ENCODE data around the gene OBSCN.

The OBSCN gene

GRCh38 chr1:228374711-228375577 is 167.1 kb downstream of the OBSCN start:
- no peak for DNase-seq

- DNase-seq = no peak
These were observed 167.9 kb downstream of the OBSCN start for GRCh38 chr1:228375578-228376261.

GRCh38 chr1:228376262-228376628 is 168.4 kb downstream of the OBSCN start:
- DNase-seq = no peak

GRCh38 chr1:228376651-228377631 is 169.1 kb downstream of the OBSCN start:
- DNase-seq = no peak

- DNase-seq = no peak
These were observed 169.8 kb downstream of the OBSCN start for GRCh38 chr1:228377664-228378089.

- DNase-seq = peak; percentile 59
These were observed 170.4 kb downstream of the OBSCN start for GRCh38 chr1:228378090-228378872.

- DNase-seq = no peak
These were observed 171.1 kb downstream of the OBSCN start for GRCh38 chr1:228378873-228379460.

GRCh38 chr1:228379666-228380065 is 171.8 kb downstream of the OBSCN start:
- no peak for DNase-seq

- DNase-seq = no peak
These were observed 173.5 kb downstream of the OBSCN start for GRCh38 chr1:228381356-228381755.

GRCh38 chr1:228383773-228384172 is 175.9 kb downstream of the OBSCN start:
- DNase-seq = no peak

GRCh38 chr1:228385232-228385631 is 177.4 kb downstream of the OBSCN start:
- DNase-seq = no peak

- DNase-seq = no peak
These were observed 179.5 kb downstream of the OBSCN start for GRCh38 chr1:228387321-228387720.

- no peak for DNase-seq
These were observed 182.8 kb downstream of the OBSCN start for GRCh38 chr1:228390649-228391048.

- no peak for DNase-seq
These were observed 183.7 kb downstream of the OBSCN start for GRCh38 chr1:228391411-228392020.

- no peak for DNase-seq
These were observed 184.5 kb downstream of the OBSCN start for GRCh38 chr1:228392111-228392936.

GRCh38 chr1:228393268-228393701 is 185.4 kb downstream of the OBSCN start:
- DNase-seq = no peak

- no peak for DNase-seq
These were observed 186.1 kb downstream of the OBSCN start for GRCh38 chr1:228393811-228394570.

GRCh38 chr1:228394571-228395394 is 186.9 kb downstream of the OBSCN start:
- no peak for DNase-seq
